HG03280 (cell line): ENCODE measurements around the gene CHST14.
A peak's percentile ranks its signal among the peaks of the same experiment; 100 is the strongest.

Source experiments
- ATAC-seq: cut with Tn5 transposase; IDR thresholded peaks from one replicate; pipeline ENCODE4 v1.9.1; 2021; ENCODE audit warnings: mild to moderate bottlenecking, moderate library complexity; ENCODE audit not compliant: unreplicated experiment

CHST14 gene

GRCh38 chr15:40461958-40462357 is 8.8 kb upstream of the CHST14 start:
- no peak for ATAC-seq

- ATAC-seq, result no peak
Measured at GRCh38 chr15:40463279-40463678, 7.5 kb upstream of the CHST14 start.

GRCh38 chr15:40463886-40464545 is 6.8 kb upstream of the CHST14 start:
- no peak for ATAC-seq

- ATAC-seq, result no peak
Measured at GRCh38 chr15:40464595-40465185, 6.1 kb upstream of the CHST14 start.

GRCh38 chr15:40465939-40466338 is 4.8 kb upstream of the CHST14 start:
- ATAC-seq, result no peak

- no peak for ATAC-seq
Measured at GRCh38 chr15:40466426-40467260, 4.1 kb upstream of the CHST14 start.

- no peak for ATAC-seq
Measured at GRCh38 chr15:40467261-40467615, 3.5 kb upstream of the CHST14 start.

- ATAC-seq, result no peak
Measured at GRCh38 chr15:40468898-40469331, 1.9 kb upstream of the CHST14 start.

- no peak for ATAC-seq
Measured at GRCh38 chr15:40469776-40470390, 901 bp upstream of the CHST14 start.

- ATAC-seq, result peak; percentile 36
Measured at GRCh38 chr15:40471105-40471807, 472 bp downstream of the CHST14 start.

- ATAC-seq, result peak; percentile 18
Measured at GRCh38 chr15:40471808-40472150, 995 bp downstream of the CHST14 start.

GRCh38 chr15:40472171-40472727 is 1.5 kb downstream of the CHST14 start:
- ATAC-seq, result no peak

GRCh38 chr15:40474581-40474980 is 3.8 kb downstream of the CHST14 start:
- no peak for ATAC-seq

- no peak for ATAC-seq
Measured at GRCh38 chr15:40477642-40478327, 7.0 kb downstream of the CHST14 start.

- no peak for ATAC-seq
Measured at GRCh38 chr15:40479024-40479423, 8.2 kb downstream of the CHST14 start.

GRCh38 chr15:40481341-40482074 is 10.7 kb downstream of the CHST14 start:
- no peak for ATAC-seq

- ATAC-seq, result no peak
Measured at GRCh38 chr15:40483919-40484318, 13.1 kb downstream of the CHST14 start.

GRCh38 chr15:40486066-40486770 is 15.4 kb downstream of the CHST14 start:
- ATAC-seq, result no peak
